AG09309 (cell line): ENCODE data around the gene RHBDF1.

Experiments
- DNase-seq: peaks from one replicate; pipeline ENCODE4 v3.0.0-alpha.2; 2010; ENCODE audit warnings: low read depth
- H3K4me3 ChIP-seq: 2 replicates; pipeline ENCODE4 v1.5.1; 2011; ENCODE audit warnings: mild to moderate bottlenecking, low read depth, low read length, moderate library complexity; ENCODE audit not compliant: control insufficient read depth
- TF ChIP-seq, protein P1 (sequence below): IDR thresholded peaks from 2 replicates; pipeline ENCODE4 v1.5.1; 2011; ENCODE audit warnings: mild to moderate bottlenecking, low read depth, low read length, inconsistent platforms; ENCODE audit not compliant: insufficient read depth, control insufficient read depth; ENCODE audit errors: missing control alignments

Gene RHBDF1

DNA sequence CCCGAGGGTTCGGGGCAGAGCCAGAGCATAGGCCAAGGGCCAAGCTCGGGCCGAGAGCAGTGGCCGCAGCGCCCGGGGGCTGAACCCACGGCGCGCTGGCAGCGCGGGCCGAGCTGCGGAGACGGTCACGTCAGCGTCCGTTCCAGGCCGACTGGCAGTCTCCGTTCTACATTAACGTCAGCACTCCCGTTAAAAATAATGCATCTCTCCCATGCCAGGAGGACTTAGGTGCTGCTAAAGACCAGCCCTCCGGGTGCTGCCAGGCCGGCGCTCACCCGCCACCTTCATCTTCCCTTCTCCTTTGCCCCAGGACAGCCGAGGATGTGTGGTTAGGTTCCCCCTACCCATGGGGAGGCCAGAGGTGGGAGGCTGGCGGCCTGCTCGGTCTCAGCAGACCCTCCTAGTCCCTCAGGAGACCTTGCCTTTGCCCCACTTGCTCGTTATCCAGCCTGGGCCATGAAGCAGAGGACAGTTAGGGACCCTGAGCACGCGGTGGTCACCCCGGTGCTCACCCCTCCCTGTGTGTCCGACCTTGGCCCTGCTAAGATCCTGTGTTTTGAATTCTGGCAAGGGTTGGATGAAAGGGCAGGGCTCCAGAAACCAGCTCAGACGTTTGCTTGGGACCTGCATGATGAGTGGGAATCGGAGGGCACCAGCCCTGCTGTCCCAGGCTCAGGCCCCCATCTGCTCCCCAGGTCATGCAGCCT, 6.2 kb upstream of the RHBDF1 start:
- TF ChIP-seq, protein P1, sequence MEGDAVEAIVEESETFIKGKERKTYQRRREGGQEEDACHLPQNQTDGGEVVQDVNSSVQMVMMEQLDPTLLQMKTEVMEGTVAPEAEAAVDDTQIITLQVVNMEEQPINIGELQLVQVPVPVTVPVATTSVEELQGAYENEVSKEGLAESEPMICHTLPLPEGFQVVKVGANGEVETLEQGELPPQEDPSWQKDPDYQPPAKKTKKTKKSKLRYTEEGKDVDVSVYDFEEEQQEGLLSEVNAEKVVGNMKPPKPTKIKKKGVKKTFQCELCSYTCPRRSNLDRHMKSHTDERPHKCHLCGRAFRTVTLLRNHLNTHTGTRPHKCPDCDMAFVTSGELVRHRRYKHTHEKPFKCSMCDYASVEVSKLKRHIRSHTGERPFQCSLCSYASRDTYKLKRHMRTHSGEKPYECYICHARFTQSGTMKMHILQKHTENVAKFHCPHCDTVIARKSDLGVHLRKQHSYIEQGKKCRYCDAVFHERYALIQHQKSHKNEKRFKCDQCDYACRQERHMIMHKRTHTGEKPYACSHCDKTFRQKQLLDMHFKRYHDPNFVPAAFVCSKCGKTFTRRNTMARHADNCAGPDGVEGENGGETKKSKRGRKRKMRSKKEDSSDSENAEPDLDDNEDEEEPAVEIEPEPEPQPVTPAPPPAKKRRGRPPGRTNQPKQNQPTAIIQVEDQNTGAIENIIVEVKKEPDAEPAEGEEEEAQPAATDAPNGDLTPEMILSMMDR: no peak
- DNase-seq: no peak
- peak overlapping the region; percentile 71 for H3K4me3 ChIP-seq

DNA sequence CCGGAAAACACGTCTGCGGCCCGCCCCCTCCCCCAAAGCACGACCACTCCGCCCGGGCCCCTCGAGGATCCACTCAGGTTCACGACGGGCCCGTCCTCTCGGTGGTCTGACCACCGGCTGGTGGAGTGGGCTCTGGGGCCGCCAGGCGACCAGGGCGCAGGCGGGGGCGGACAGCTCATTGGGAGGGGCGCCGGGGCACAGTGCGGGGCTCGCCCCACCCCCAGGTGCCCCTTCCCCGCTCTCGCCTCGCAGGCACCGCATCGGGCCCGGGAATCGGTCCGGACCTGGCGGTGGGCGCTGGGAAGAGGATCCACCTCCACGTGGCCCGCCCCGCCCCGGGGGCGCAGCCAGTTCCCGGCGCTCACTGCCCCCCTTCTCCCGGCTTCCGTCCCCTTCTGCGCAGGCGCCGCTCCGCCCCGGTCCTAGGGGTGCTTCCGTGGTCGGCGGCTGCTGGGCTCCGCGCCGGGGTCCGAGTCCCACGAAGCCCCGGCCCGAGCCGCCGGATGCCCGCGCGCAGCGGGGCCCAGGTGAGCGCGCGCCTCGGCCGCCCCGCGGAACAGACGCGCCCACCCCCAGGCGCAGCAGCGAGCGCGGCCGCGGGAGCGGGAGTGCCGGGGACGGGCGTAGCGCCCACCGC, 5.5 kb upstream of the RHBDF1 start, which contains the start of gene MPG:
TSS of gene MPG (plus strand) at position 419 of the 637 bp plus-strand sequence. CDS start at position 504, 85 bp downstream.
- no peak for DNase-seq
- peak within 1 kb of the TSS; percentile 71 for H3K4me3 ChIP-seq
- TF ChIP-seq, protein P1: no peak

DNA sequence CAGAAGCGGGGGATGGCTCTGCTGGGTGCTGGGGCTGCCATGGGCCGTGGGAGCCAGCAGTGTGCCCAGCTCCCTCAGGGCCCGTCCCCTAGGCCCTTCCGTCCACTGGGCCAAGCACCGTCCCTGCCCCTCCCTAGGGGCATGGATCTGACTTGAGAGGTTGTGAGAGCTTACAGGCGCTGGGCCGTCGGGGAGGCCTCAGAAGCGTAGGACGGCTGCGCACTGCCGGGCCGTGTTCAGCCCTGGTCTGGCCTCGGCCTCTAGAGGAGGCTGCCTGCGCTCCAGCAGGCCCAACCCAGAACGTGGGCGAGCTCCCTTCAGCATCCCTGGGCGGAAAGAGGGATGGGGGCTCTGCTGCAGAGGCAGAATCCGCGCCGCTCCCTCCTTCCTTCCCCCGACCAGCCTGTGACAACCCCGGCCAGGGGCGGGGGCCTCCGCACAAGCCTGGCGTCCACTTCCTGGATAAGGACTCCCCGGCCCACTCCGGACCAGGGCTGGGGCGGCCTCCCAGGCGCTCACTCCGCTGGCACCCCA, 4.9 kb upstream of the RHBDF1 start:
- peak overlapping the region; percentile 71 for H3K4me3 ChIP-seq
- DNase-seq: no peak
- TF ChIP-seq, protein P1: no peak

DNA sequence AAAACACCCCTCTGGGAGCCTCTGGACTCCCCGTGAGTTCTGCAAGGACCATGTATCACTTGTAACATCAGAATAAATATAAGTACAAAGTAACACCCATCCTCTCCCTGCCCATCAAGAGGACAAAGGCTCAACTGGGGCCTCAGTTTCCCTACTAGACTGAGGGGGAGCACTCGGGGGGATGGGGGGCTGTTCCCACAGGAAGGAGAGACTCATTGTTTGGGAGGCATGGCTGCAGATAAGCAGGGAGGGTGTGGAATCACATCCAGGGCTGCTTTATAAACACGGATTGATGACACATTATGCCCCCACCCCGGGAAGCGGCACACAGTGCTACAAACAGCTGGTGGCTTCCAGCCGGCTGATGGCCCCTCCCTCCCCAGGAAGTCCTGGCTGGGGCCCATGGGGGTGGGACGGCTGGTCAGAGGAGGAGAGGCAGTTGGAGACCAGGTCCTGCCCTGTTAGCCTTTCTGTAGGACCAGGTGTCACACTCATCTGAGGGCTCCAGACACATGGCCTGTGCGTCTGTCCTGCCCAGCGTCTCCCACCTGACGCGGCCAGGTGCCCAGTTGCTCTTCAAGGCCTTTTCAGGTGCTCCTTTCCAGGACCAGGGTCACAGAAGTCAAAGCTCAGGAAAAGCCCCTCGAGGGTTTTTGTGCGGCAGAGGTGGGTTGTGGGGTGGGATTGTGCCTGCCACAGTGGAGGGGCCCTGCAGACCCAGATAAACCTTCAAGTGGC, 4.3 kb upstream of the RHBDF1 start:
- TF ChIP-seq, protein P1: no peak
- no peak for DNase-seq
- H3K4me3 ChIP-seq: peak overlapping the region; percentile 71

DNA sequence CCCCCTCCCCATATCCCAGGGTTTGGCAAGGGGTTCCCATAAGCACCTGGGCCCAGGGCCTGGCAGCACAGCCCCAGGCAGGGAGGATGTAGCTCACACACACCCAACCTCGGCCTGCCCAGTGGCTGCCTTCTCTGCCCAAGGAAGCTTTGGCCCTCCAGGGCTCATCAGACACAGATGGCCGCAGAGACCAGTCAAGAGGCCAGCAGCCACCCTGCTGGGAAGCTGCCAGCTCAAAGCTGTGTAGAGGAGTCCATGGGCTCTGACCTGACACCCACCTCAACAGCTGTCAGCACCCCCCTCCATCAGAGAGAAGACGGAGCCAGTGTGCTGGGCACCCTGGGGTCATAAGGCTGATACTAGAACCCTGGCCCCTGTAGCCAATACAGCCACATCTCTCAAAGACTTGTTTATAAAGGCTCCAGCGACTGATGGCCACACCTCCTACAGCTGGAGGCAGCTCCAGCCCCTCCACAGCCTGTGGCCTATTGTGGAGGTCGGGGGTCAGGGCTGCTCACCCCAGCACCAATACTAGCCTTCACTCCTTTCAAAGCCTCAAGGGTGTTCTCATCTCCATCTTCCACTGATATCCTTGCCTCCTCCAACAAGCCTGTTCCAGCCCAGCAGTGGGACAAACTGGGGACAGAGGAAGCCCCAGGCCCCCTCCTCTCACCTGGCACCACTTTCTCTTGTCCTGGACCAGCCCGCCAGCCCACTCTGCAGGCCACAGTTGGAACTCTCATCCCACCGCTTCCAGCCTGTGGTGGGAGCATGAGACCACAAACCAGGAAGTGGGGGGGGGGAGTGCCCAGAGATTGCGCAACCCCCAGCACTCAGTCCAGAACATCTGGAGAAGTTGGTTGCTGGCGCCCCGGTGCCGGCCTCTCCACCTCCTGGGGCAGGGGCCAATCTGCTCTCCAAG, 3.4 kb upstream of the RHBDF1 start:
- DNase-seq: peak; percentile 61
- TF ChIP-seq, protein P1: peak; percentile 47
- no peak overlapping the region for H3K4me3 ChIP-seq

DNA sequence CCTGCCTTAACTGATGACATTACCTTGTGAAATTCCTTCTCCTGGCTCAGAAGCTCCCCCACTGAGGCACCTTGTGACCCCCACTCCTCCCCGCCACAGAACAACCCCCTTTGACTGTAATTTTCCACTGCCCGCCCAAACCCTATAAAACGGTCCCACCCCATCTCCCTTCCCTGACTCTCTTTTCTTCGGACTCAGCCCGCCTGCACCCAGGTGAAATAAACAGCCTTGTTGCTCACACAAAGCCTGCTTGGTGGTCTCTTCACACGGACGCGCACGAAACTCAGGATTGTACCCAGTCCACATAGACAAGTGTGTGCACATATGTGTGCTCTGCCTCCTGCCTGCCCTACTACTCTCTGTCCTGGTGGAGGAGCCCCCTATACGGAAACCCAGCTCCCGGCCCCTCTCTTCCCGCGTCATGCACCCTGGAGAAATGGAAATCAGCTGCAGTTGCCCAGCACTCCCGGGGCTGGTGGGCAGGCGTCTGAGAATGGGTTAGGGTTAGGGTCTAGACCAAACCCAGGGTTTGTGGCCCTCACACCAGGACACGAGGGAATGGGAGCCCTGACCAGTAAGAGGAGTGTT, 2.4 kb upstream of the RHBDF1 start:
- TF ChIP-seq, protein P1: no peak
- no peak for DNase-seq
- H3K4me3 ChIP-seq: no peak overlapping the region
